ENCODE measurements around the gene PTGFRN.

- TF ChIP-seq CTCF (IDR thresholded peaks at IDR 0.05) (no peak), ZFX (IDR thresholded peaks at IDR 0.05; ENCODE audit: borderline replicate concordance) (no peak)
Observed at GRCh38 chr1:116902027-116902426, 7.7 kb upstream of the PTGFRN start.

Data from 22Rv1 (cell line).